Measurements from ENCODE around the gene CNTNAP4.

CNTNAP4 gene

DNA sequence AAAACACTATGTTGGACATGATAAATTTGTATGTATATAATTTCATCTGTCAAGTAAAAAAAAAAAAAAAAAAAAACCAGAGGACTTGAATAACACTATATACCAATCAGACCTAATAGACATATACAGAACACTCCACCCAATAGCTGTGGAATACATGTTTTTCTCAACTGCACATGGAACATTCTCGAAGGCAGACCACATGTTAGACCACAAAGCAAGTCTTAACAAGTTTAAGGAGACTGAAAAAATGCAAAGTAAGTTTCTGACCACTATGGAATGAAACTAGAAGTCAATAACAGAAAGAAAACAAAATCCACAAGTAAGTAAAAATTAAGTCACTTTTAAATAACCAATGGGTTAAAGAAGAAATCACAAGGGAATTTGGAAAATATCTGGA, 8.4 kb upstream of the CNTNAP4 start:
- peaks cover 0 to 3% (median 0%) of the 10 kb centered on the region in 5 donors for H3K9me3 ChIP-seq (ENCODE audit: control insufficient read depth in 5 of 5, low read length in 5 of 5)
- H3K9ac ChIP-seq (ENCODE audit: low read length in 5 of 5): no peak overlapping the region
- H3K4me3 ChIP-seq (ENCODE audit: low read depth in 1 of 5, low read length in 5 of 5): no peak overlapping the region
- no peak overlapping the region for H3K27ac ChIP-seq (ENCODE audit: low read depth, low read length)
- no peaks in the 10 kb centered on the region for H3K4me1 ChIP-seq (ENCODE audit: control insufficient read depth in 5 of 5, insufficient read depth in 5 of 5, low read length in 5 of 5)
- no peaks in the 10 kb centered on the region for H3K27me3 ChIP-seq (ENCODE audit: control insufficient read depth in 5 of 5, insufficient read depth in 4 of 5, low read length in 5 of 5)
- no peaks in the 10 kb centered on the region for H3K36me3 ChIP-seq (ENCODE audit: control insufficient read depth in 5 of 5, insufficient read depth in 5 of 5, low read length in 5 of 5)

DNA sequence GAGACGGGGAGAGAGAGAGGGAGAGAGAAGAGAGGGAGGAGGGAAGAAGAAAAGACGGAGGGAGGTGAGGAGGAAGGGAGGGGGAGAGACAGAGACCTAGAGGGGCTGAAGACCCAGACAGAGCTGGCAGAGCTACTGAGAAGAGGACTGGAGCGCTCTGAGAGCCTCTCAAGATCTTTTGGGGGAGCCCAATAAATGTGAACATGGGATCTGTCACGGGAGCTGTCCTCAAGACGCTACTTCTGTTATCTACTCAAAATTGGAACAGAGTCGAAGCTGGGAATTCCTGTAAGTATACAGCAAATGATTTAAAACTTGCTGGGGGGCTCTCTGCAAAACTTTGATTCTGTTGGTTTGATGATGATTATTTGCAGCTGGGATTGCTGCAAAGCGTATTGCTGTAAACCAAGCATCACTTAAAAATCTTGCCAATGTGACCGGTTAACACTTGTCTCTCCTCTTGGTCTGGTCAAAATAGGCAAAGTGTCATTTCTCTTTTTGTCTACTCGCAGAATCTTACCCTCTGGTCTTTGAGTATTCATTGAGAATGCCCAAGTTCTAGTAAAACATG, 344 bp downstream of the CNTNAP4 start:
- Histone ChIP-seq H3K4me1 (ENCODE audit: control insufficient read depth in 5 of 5, insufficient read depth in 5 of 5, low read length in 5 of 5) (peaks cover 0 to 5% (median 0%) of the 10 kb centered on the region in 5 donors), H3K27ac (ENCODE audit: low read depth, low read length) (no peak overlapping the region), H3K36me3 (ENCODE audit: control insufficient read depth in 5 of 5, insufficient read depth in 5 of 5, low read length in 5 of 5) (no peaks in the 10 kb centered on the region), H3K27me3 (ENCODE audit: control insufficient read depth in 5 of 5, insufficient read depth in 4 of 5, low read length in 5 of 5) (peaks cover 0 to 8% (median 0%) of the 10 kb centered on the region in 5 donors), H3K4me3 (ENCODE audit: low read depth in 1 of 5, low read length in 5 of 5) (no peak overlapping the region), H3K9ac (ENCODE audit: low read length in 5 of 5) (no peak overlapping the region), H3K9me3 (ENCODE audit: control insufficient read depth in 5 of 5, low read length in 5 of 5) (no peaks in the 10 kb centered on the region)

DNA sequence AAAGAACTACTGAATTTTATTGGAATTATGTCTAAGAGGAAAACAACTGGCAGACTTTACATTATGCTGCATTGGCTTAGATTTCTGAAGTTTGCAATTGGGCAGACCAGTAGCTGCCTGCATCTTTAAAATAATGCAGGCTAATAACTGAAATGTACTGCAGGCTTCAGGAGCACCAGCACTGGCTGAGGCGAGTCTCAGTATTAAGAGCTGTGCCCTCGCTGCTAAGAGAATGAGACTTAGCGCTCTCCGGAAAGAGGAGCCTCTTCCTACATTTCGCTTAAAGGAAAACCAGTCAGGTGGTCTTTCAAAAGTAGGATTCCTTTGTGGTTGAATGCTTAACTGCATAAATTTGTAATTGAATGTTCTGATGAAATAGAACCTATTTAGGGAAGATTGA, 885 bp downstream of the CNTNAP4 start:
- Histone ChIP-seq H3K9me3 (ENCODE audit: control insufficient read depth in 5 of 5, low read length in 5 of 5) (no peaks in the 10 kb centered on the region), H3K4me3 (ENCODE audit: low read depth in 1 of 5, low read length in 5 of 5) (no peak overlapping the region), H3K27ac (ENCODE audit: low read depth, low read length) (no peak overlapping the region), H3K4me1 (ENCODE audit: control insufficient read depth in 5 of 5, insufficient read depth in 5 of 5, low read length in 5 of 5) (peaks cover 0 to 5% (median 0%) of the 10 kb centered on the region in 5 donors), H3K9ac (ENCODE audit: low read length in 5 of 5) (no peak overlapping the region), H3K36me3 (ENCODE audit: control insufficient read depth in 5 of 5, insufficient read depth in 5 of 5, low read length in 5 of 5) (no peaks in the 10 kb centered on the region), H3K27me3 (ENCODE audit: control insufficient read depth in 5 of 5, insufficient read depth in 4 of 5, low read length in 5 of 5) (peaks cover 0 to 8% (median 0%) of the 10 kb centered on the region in 5 donors)

DNA sequence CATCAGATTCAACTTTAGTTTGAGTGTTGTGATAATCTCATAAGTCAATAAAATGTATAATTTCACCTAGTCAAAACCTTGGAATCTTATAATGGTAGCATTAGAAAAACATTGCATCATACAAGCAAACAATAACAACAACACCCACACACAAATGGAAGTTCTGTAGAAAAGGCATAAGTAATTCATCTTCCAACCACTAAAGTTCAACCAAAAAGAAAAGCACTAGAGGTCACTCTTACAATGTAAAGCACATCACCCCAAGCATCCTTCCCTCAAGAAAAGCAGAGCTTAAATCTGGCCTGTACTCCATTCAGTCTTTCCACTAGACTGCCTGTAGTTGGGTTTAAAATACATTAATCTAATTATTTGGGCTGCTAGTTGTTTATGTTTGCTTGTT, 1.8 kb downstream of the CNTNAP4 start:
- Histone ChIP-seq H3K27me3 (ENCODE audit: control insufficient read depth in 5 of 5, insufficient read depth in 4 of 5, low read length in 5 of 5) (peaks cover 0 to 8% (median 0%) of the 10 kb centered on the region in 5 donors), H3K36me3 (ENCODE audit: control insufficient read depth in 5 of 5, insufficient read depth in 5 of 5, low read length in 5 of 5) (no peaks in the 10 kb centered on the region), H3K9ac (ENCODE audit: low read length in 5 of 5) (no peak overlapping the region), H3K4me3 (ENCODE audit: low read depth in 1 of 5, low read length in 5 of 5) (no peak overlapping the region), H3K4me1 (ENCODE audit: control insufficient read depth in 5 of 5, insufficient read depth in 5 of 5, low read length in 5 of 5) (peaks cover 0 to 5% (median 0%) of the 10 kb centered on the region in 5 donors), H3K27ac (ENCODE audit: low read depth, low read length) (no peak overlapping the region), H3K9me3 (ENCODE audit: control insufficient read depth in 5 of 5, low read length in 5 of 5) (no peaks in the 10 kb centered on the region)

DNA sequence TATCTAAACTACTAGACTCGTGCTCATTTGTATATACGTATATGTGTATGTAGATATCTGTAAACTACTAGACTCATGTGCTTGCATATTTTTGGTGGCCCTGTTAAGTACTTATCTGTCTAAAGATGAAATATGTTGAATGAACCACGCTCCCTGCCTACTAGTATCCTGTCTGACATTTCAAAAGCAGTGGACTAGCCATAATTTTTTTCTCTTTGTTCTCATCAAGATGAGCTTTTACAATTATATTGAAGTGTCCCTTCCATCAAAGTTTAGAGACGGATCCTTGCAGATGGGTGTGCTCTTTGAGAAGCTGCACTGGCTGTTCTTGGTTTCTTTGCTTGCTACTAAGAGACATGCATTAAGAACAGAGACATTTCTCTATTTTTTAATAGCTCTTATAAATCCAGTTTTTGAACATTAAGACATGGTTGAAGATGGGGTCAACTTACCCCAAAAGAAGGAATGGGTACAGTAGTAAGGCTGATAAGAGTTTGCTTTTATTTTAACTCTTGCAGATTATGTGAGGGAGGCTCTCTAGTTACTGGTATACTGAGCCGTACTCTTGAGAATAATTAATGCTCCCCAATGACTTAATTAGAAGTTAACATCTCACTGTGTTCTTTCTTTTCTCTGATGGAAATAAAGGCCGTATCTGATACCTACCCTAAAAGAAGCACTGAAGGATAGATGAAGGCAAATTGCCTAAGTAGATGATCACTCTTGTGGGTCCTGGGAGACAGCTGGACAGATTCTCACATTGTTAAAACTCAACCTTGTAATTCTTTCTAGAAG, 3.4 kb downstream of the CNTNAP4 start:
- Histone ChIP-seq H3K9ac (ENCODE audit: low read length in 5 of 5) (no peak overlapping the region), H3K4me3 (ENCODE audit: low read depth in 1 of 5, low read length in 5 of 5) (no peak overlapping the region), H3K36me3 (ENCODE audit: control insufficient read depth in 5 of 5, insufficient read depth in 5 of 5, low read length in 5 of 5) (no peaks in the 10 kb centered on the region)

DNA sequence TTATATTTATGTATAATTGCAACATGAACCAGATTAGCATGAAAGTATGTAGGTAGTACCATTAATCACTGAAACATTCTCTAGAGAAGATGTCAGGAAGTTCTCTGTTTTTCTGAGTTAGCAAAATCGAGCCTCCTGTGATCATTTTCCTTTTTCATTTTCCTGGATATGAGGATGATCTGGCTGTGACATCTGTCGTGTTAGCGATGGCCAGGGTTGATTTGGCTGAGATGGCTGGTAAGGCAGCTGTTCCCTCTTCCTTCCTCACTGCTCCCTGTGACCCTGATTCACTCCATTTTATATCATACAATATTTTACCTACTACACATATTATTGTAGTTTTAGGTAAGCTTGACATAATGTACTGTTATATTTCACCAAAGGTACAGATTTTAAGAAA, 10.3 kb downstream of the CNTNAP4 start:
- Histone ChIP-seq H3K27ac (ENCODE audit: low read depth, low read length) (no peak overlapping the region), H3K4me1 (ENCODE audit: control insufficient read depth in 5 of 5, insufficient read depth in 5 of 5, low read length in 5 of 5) (no peaks in the 10 kb centered on the region), H3K9ac (ENCODE audit: low read length in 5 of 5) (no peak overlapping the region), H3K4me3 (ENCODE audit: low read depth in 1 of 5, low read length in 5 of 5) (no peak overlapping the region), H3K36me3 (ENCODE audit: control insufficient read depth in 5 of 5, insufficient read depth in 5 of 5, low read length in 5 of 5) (no peaks in the 10 kb centered on the region), H3K9me3 (ENCODE audit: control insufficient read depth in 5 of 5, low read length in 5 of 5) (no peaks in the 10 kb centered on the region), H3K27me3 (ENCODE audit: control insufficient read depth in 5 of 5, insufficient read depth in 4 of 5, low read length in 5 of 5) (no peaks in the 10 kb centered on the region)

More for the DNA sequence above, 3.4 kb downstream of the CNTNAP4 start:
- Histone ChIP-seq H3K27me3 (ENCODE audit: control insufficient read depth in 5 of 5, insufficient read depth in 4 of 5, low read length in 5 of 5) (peaks cover 0 to 8% (median 0%) of the 10 kb centered on the region in 5 donors), H3K27ac (ENCODE audit: low read depth, low read length) (no peak overlapping the region), H3K9me3 (ENCODE audit: control insufficient read depth in 5 of 5, low read length in 5 of 5) (no peaks in the 10 kb centered on the region), H3K4me1 (ENCODE audit: control insufficient read depth in 5 of 5, insufficient read depth in 5 of 5, low read length in 5 of 5) (peaks cover 0 to 5% (median 0%) of the 10 kb centered on the region in 5 donors)

DNA sequence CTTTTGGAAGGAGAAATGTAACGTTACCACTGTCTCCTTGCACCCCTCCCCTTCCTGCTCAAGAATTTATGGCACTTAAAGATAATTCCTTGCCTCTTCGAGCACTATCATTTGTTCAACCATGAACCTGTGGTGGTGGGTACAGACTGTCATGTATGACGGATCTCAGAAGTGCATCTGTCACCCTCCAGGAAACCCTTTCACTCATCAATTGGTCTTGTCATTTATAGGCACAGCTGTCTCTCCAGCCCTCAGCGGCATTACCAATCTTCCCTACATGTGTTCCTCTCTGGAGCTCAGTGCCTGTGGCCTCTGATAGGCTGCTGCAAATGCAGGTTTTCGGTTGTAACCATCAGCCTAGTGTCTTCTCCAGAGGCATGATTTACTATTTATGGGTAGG, 15.0 kb downstream of the CNTNAP4 start:
- H3K9ac ChIP-seq (ENCODE audit: low read length in 5 of 5): no peak overlapping the region
- H3K27me3 ChIP-seq (ENCODE audit: control insufficient read depth in 5 of 5, insufficient read depth in 4 of 5, low read length in 5 of 5): no peaks in the 10 kb centered on the region
- no peaks in the 10 kb centered on the region for H3K36me3 ChIP-seq (ENCODE audit: control insufficient read depth in 5 of 5, insufficient read depth in 5 of 5, low read length in 5 of 5)
- no peak overlapping the region for H3K4me3 ChIP-seq (ENCODE audit: low read depth in 1 of 5, low read length in 5 of 5)
- no peaks in the 10 kb centered on the region for H3K4me1 ChIP-seq (ENCODE audit: control insufficient read depth in 5 of 5, insufficient read depth in 5 of 5, low read length in 5 of 5)
- H3K27ac ChIP-seq (ENCODE audit: low read depth, low read length): no peak overlapping the region
- H3K9me3 ChIP-seq (ENCODE audit: control insufficient read depth in 5 of 5, low read length in 5 of 5): no peaks in the 10 kb centered on the region

DNA sequence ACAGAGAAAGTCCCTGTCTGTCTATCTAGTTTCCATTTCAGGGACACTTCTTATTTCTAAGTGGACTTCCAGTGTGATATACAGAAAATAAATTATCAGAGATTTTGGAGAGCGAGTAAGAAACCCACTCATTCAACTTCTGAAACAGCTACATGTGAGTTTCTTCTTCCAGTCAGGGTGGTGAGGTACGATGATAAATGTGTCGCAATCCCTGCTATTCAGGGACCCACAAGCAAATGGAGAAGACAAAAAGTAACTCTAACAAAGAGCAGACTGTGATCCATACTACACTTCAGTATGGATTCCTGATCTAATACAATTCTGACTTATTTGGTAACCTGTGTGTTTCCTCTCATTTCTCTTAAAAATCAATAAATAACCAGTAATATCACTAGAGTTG, 16.8 kb downstream of the CNTNAP4 start:
- peaks cover 0 to 2% (median 0%) of the 10 kb centered on the region in 5 donors for H3K9me3 ChIP-seq (ENCODE audit: control insufficient read depth in 5 of 5, low read length in 5 of 5)
- H3K27ac ChIP-seq (ENCODE audit: low read depth, low read length): no peak overlapping the region
- no peak overlapping the region for H3K9ac ChIP-seq (ENCODE audit: low read length in 5 of 5)
- no peaks in the 10 kb centered on the region for H3K36me3 ChIP-seq (ENCODE audit: control insufficient read depth in 5 of 5, insufficient read depth in 5 of 5, low read length in 5 of 5)
- H3K4me1 ChIP-seq (ENCODE audit: control insufficient read depth in 5 of 5, insufficient read depth in 5 of 5, low read length in 5 of 5): no peaks in the 10 kb centered on the region
- H3K27me3 ChIP-seq (ENCODE audit: control insufficient read depth in 5 of 5, insufficient read depth in 4 of 5, low read length in 5 of 5): no peaks in the 10 kb centered on the region
- no peak overlapping the region for H3K4me3 ChIP-seq (ENCODE audit: low read depth in 1 of 5, low read length in 5 of 5)

DNA sequence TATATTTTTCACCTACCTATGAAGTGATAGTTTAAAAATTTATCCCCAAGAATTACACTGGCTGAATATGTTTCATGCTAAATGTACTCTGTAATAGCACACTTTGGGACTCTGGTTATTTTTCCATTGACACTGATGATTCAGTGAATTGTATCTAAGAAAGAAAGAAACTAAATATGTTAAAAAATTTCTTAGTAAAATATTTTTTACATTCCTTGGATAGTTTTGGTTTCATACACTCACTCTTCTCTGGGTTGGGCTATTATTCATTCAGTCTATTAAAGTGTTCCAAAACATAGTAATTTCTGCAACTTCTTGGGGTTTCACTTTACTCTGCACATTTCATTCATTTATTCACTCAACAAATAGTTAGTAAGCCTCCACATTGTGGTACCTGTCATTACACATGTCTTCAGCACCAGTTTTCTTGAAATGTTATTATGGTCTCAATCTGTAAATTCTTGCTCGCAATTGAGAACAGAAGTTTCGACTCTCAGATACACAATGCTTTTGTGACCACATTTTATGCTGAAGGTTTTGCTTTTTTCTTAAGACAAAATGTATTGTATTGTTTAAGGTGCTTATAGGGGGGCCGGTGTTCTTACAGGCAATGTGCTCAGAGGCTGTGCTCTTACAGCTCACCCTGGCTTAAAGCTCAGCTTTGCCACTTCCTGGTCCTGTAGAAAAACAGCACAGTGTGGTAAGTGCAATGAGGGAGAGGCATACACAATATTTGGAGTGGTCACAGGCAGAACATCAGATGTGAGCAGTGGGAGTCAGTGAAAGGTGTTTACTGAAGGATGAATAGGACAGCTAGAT, 17.4 kb downstream of the CNTNAP4 start:
- no peak overlapping the region for H3K27ac ChIP-seq (ENCODE audit: low read depth, low read length)
- no peaks in the 10 kb centered on the region for H3K36me3 ChIP-seq (ENCODE audit: control insufficient read depth in 5 of 5, insufficient read depth in 5 of 5, low read length in 5 of 5)
- no peak overlapping the region for H3K9ac ChIP-seq (ENCODE audit: low read length in 5 of 5)
- H3K4me1 ChIP-seq (ENCODE audit: control insufficient read depth in 5 of 5, insufficient read depth in 5 of 5, low read length in 5 of 5): no peaks in the 10 kb centered on the region
- H3K27me3 ChIP-seq (ENCODE audit: control insufficient read depth in 5 of 5, insufficient read depth in 4 of 5, low read length in 5 of 5): no peaks in the 10 kb centered on the region
- H3K9me3 ChIP-seq (ENCODE audit: control insufficient read depth in 5 of 5, low read length in 5 of 5): peaks cover 0 to 2% (median 0%) of the 10 kb centered on the region in 5 donors
- H3K4me3 ChIP-seq (ENCODE audit: low read depth in 1 of 5, low read length in 5 of 5): no peak overlapping the region

DNA sequence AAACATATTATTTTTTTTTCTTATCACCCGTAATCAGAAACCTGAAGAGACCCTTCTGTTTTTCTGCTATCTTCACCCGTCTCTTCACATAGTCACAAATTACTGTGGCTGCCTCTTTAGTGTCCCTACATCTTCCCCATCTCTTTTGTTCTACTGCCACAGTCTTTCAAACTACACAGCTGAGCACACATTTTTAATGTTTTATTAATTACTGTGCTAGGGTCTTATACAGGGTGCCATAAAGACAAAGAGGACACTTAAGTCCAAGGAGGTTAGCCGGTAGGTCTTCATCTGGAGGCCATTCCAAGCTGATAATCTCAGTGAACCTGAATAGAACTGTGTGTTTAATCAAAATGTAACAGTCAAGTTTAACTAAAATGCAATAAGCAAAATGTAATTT, 20.7 kb downstream of the CNTNAP4 start:
- H3K9me3 ChIP-seq (ENCODE audit: control insufficient read depth in 5 of 5, low read length in 5 of 5): peaks cover 0 to 2% (median 0%) of the 10 kb centered on the region in 5 donors
- H3K27ac ChIP-seq (ENCODE audit: low read depth, low read length): no peak overlapping the region
- H3K27me3 ChIP-seq (ENCODE audit: control insufficient read depth in 5 of 5, insufficient read depth in 4 of 5, low read length in 5 of 5): no peaks in the 10 kb centered on the region
- no peak overlapping the region for H3K9ac ChIP-seq (ENCODE audit: low read length in 5 of 5)
- no peaks in the 10 kb centered on the region for H3K36me3 ChIP-seq (ENCODE audit: control insufficient read depth in 5 of 5, insufficient read depth in 5 of 5, low read length in 5 of 5)
- H3K4me1 ChIP-seq (ENCODE audit: control insufficient read depth in 5 of 5, insufficient read depth in 5 of 5, low read length in 5 of 5): no peaks in the 10 kb centered on the region
- H3K4me3 ChIP-seq (ENCODE audit: low read depth in 1 of 5, low read length in 5 of 5): no peak overlapping the region
